Activated CD8-positive, alpha-beta memory T cell treated with anti-CD3 and anti-CD28 coated beads, Interleukin-2, amount 50 U/mL, for 1 hour (primary cell): ENCODE data around the gene OR1K1.
"Not testable (repeated sequence)": the region's sequence is repeated elsewhere in the genome, so short reads cannot be mapped to it uniquely, and the experiment has no call there.

Experiments
- DNase-seq: peaks from one replicate; pipeline ENCODE4 v3.0.0-alpha.2; 2020; ENCODE audit errors: extremely low read depth

OR1K1 gene

GRCh38 chr9:122800066-122801060 lies at the start of gene OR1K1:
Gene OR1K1, plus strand, starts transcription at chr9:122800123. Its CDS starts 0 bp downstream, at chr9:122800123.
- DNase-seq = no peak

GRCh38 chr9:122754825-122755224 lies 45.1 kb upstream of the OR1K1 start:
- DNase-seq = no peak

GRCh38 chr9:122767817-122768216 lies 32.1 kb upstream of the OR1K1 start:
- no peak for DNase-seq

GRCh38 chr9:122777052-122777451 lies 22.9 kb upstream of the OR1K1 start:
- DNase-seq = no peak

- DNase-seq = no peak
Observed at GRCh38 chr9:122777935-122778627, 21.8 kb upstream of the OR1K1 start.

GRCh38 chr9:122779181-122779580 lies 20.7 kb upstream of the OR1K1 start:
- no peak for DNase-seq

- no peak for DNase-seq
Observed at GRCh38 chr9:122780026-122780425, 19.9 kb upstream of the OR1K1 start.

- DNase-seq = no peak
Observed at GRCh38 chr9:122781671-122782070, 18.3 kb upstream of the OR1K1 start.

GRCh38 chr9:122785269-122785668 lies 14.7 kb upstream of the OR1K1 start:
- DNase-seq = no peak

- no peak for DNase-seq
Observed at GRCh38 chr9:122786338-122786737, 13.6 kb upstream of the OR1K1 start.

GRCh38 chr9:122788831-122789230 lies 11.1 kb upstream of the OR1K1 start, which contains the start of gene OR5C1:
Gene OR5C1, plus strand, starts transcription at chr9:122788933. Its CDS starts 0 bp downstream, at chr9:122788933.
- DNase-seq = no peak

- DNase-seq = no peak
Observed at GRCh38 chr9:122789256-122790046, 10.5 kb upstream of the OR1K1 start.

GRCh38 chr9:122791872-122792669 lies 7.9 kb upstream of the OR1K1 start:
- DNase-seq = no peak

- DNase-seq = no peak
Observed at GRCh38 chr9:122797316-122798063, 2.4 kb upstream of the OR1K1 start.

- DNase-seq = no peak
Observed at GRCh38 chr9:122806661-122807060, 6.7 kb downstream of the OR1K1 start.

GRCh38 chr9:122807271-122807900 lies 7.5 kb downstream of the OR1K1 start:
- no peak for DNase-seq

- DNase-seq = no peak
Observed at GRCh38 chr9:122808141-122808540, 8.2 kb downstream of the OR1K1 start.

- DNase-seq = not testable (repeated sequence)
Observed at GRCh38 chr9:122809261-122809660, 9.3 kb downstream of the OR1K1 start.

- DNase-seq = no peak
Observed at GRCh38 chr9:122810306-122810946, 10.5 kb downstream of the OR1K1 start.
